ENCODE data around the gene MRC2. TPM values are rescaled to one million over a fixed set of nuclear protein-coding genes. Genes with fewer than 3 reads are reported as not detected.

Gene MRC2
- total RNA-seq, 2 donors from 2014 or later: 43.8 to 46.7 TPM

GRCh38 chr17:62641153-62641552 lies 13.7 kb downstream of the MRC2 start:
- no peaks in the 10 kb centered on the region for H3K36me3 ChIP-seq
- H3K4me3 ChIP-seq: no peak overlapping the region
- no peak for DNase-seq (ENCODE audit: low spot score)
- TF ChIP-seq CTCF (IDR thresholded peaks at IDR 0.05): no peak
- no peak overlapping the region for H3K27ac ChIP-seq
- H3K9me3 ChIP-seq: no peaks in the 10 kb centered on the region
- no peaks in the 10 kb centered on the region for H3K4me1 ChIP-seq
- no peaks in the 10 kb centered on the region for H3K27me3 ChIP-seq

DNA sequence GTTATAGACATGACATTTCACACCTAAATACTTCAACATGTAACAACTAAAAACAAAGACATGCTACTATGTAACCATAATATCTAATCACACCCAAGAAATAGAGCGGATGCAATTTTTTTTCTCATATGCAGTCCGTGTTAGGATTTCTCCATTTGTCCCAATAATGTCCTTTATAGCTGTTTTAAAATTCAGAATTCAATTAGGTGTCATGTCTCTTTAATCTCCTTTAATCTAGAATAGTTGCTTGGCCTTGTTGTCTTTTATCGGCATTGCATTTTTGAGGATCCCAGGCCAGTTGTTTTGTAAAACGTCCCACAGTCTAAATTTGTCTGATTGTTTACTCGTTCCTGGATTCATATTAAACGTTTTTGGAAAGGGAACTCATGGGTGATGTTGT lies 14.5 kb downstream of the MRC2 start:
- no peaks in the 10 kb centered on the region for H3K36me3 ChIP-seq
- H3K27ac ChIP-seq: no peak overlapping the region
- DNase-seq (ENCODE audit: low spot score): no peak
- H3K9me3 ChIP-seq: no peaks in the 10 kb centered on the region
- H3K27me3 ChIP-seq: no peaks in the 10 kb centered on the region
- no peaks in the 10 kb centered on the region for H3K4me1 ChIP-seq
- H3K4me3 ChIP-seq: no peak overlapping the region
- TF ChIP-seq CTCF (IDR thresholded peaks at IDR 0.05): no peak

GRCh38 chr17:62643496-62643895 lies 16.0 kb downstream of the MRC2 start:
- no peak for DNase-seq (ENCODE audit: low spot score)
- no peak for TF ChIP-seq CTCF (IDR thresholded peaks at IDR 0.05)
- Histone ChIP-seq H3K27me3 (no peaks in the 10 kb centered on the region), H3K4me1 (peaks cover 0 to 6% of the 10 kb centered on the region in 2 donors), H3K9me3 (no peaks in the 10 kb centered on the region), H3K27ac (no peak overlapping the region), H3K4me3 (no peak overlapping the region), H3K36me3 (no peaks in the 10 kb centered on the region)

GRCh38 chr17:62644487-62645173 lies 17.2 kb downstream of the MRC2 start:
- no peaks in the 10 kb centered on the region for H3K36me3 ChIP-seq
- no peak overlapping the region for H3K27ac ChIP-seq
- TF ChIP-seq CTCF (IDR thresholded peaks at IDR 0.05): no peak
- no peak for DNase-seq (ENCODE audit: low spot score)
- H3K9me3 ChIP-seq: no peaks in the 10 kb centered on the region
- peaks cover 0 to 17% of the 10 kb centered on the region in 2 donors for H3K4me1 ChIP-seq
- no peak overlapping the region for H3K4me3 ChIP-seq
- no peaks in the 10 kb centered on the region for H3K27me3 ChIP-seq

GRCh38 chr17:62648251-62648955 lies 20.9 kb downstream of the MRC2 start:
- no peak for TF ChIP-seq CTCF (IDR thresholded peaks at IDR 0.05)
- peak overlapping the region; percentile 35 to 50 for H3K27ac ChIP-seq
- H3K9me3 ChIP-seq: no peaks in the 10 kb centered on the region
- H3K4me1 ChIP-seq: peaks cover 0 to 31% of the 10 kb centered on the region in 2 donors
- no peak overlapping the region for H3K4me3 ChIP-seq
- H3K36me3 ChIP-seq: no peaks in the 10 kb centered on the region
- no peak for DNase-seq (ENCODE audit: low spot score)
- H3K27me3 ChIP-seq: no peaks in the 10 kb centered on the region
